Measurements from ENCODE around the gene SLC6A8. TPM values are rescaled to one million over a fixed set of nuclear protein-coding genes. Genes with fewer than 3 reads are reported as not detected.
"Not testable (repeated sequence)": the region's sequence is repeated elsewhere in the genome, so short reads cannot be mapped to it uniquely, and the experiment has no call there.

Gene SLC6A8
- total RNA-seq, 1 donor from 2014 or later: 7.9 TPM

GRCh38 chrX:153688911-153689590 is 1.3 kb downstream of the SLC6A8 start:
- Mint-ChIP-seq H3K36me3 (ENCODE audit: low read depth, unreplicated experiment) (no peaks in the 10 kb centered on the region), H3K27me3 (ENCODE audit: unreplicated experiment) (peaks cover 1% of the 10 kb centered on the region), H3K27ac (ENCODE audit: unreplicated experiment) (no peak overlapping the region), H3K4me1 (ENCODE audit: unreplicated experiment) (peaks cover 2% of the 10 kb centered on the region), H3K9me3 (ENCODE audit: unreplicated experiment) (no peaks in the 10 kb centered on the region), H3K4me3 (ENCODE audit: unreplicated experiment) (no peak overlapping the region)
- TF ChIP-seq, protein P1, sequence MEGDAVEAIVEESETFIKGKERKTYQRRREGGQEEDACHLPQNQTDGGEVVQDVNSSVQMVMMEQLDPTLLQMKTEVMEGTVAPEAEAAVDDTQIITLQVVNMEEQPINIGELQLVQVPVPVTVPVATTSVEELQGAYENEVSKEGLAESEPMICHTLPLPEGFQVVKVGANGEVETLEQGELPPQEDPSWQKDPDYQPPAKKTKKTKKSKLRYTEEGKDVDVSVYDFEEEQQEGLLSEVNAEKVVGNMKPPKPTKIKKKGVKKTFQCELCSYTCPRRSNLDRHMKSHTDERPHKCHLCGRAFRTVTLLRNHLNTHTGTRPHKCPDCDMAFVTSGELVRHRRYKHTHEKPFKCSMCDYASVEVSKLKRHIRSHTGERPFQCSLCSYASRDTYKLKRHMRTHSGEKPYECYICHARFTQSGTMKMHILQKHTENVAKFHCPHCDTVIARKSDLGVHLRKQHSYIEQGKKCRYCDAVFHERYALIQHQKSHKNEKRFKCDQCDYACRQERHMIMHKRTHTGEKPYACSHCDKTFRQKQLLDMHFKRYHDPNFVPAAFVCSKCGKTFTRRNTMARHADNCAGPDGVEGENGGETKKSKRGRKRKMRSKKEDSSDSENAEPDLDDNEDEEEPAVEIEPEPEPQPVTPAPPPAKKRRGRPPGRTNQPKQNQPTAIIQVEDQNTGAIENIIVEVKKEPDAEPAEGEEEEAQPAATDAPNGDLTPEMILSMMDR (IDR thresholded peaks at IDR 0.05; ENCODE audit: unreplicated experiment): no peak
- no peak for DNase-seq (ENCODE audit: low spot score)

- Mint-ChIP-seq H3K27ac (ENCODE audit: unreplicated experiment) (no peak overlapping the region), H3K4me3 (ENCODE audit: unreplicated experiment) (no peak overlapping the region), H3K4me1 (ENCODE audit: unreplicated experiment) (peaks cover 2% of the 10 kb centered on the region), H3K27me3 (ENCODE audit: unreplicated experiment) (peaks cover 1% of the 10 kb centered on the region), H3K9me3 (ENCODE audit: unreplicated experiment) (no peaks in the 10 kb centered on the region), H3K36me3 (ENCODE audit: low read depth, unreplicated experiment) (no peaks in the 10 kb centered on the region)
- TF ChIP-seq, protein P1 (IDR thresholded peaks at IDR 0.05; ENCODE audit: unreplicated experiment): no peak
- DNase-seq (ENCODE audit: low spot score): peak; percentile 41
Observed at GRCh38 chrX:153689654-153690465, 2.1 kb downstream of the SLC6A8 start.

GRCh38 chrX:153690466-153690865 is 2.7 kb downstream of the SLC6A8 start:
- peaks cover 2% of the 10 kb centered on the region for H3K4me1 Mint-ChIP-seq (ENCODE audit: unreplicated experiment)
- no peaks in the 10 kb centered on the region for H3K36me3 Mint-ChIP-seq (ENCODE audit: low read depth, unreplicated experiment)
- no peak overlapping the region for H3K27ac Mint-ChIP-seq (ENCODE audit: unreplicated experiment)
- no peak for DNase-seq (ENCODE audit: low spot score)
- H3K27me3 Mint-ChIP-seq (ENCODE audit: unreplicated experiment): peaks cover 1% of the 10 kb centered on the region
- TF ChIP-seq, protein P1 (IDR thresholded peaks at IDR 0.05; ENCODE audit: unreplicated experiment): no peak
- no peak overlapping the region for H3K4me3 Mint-ChIP-seq (ENCODE audit: unreplicated experiment)
- H3K9me3 Mint-ChIP-seq (ENCODE audit: unreplicated experiment): no peaks in the 10 kb centered on the region

DNA sequence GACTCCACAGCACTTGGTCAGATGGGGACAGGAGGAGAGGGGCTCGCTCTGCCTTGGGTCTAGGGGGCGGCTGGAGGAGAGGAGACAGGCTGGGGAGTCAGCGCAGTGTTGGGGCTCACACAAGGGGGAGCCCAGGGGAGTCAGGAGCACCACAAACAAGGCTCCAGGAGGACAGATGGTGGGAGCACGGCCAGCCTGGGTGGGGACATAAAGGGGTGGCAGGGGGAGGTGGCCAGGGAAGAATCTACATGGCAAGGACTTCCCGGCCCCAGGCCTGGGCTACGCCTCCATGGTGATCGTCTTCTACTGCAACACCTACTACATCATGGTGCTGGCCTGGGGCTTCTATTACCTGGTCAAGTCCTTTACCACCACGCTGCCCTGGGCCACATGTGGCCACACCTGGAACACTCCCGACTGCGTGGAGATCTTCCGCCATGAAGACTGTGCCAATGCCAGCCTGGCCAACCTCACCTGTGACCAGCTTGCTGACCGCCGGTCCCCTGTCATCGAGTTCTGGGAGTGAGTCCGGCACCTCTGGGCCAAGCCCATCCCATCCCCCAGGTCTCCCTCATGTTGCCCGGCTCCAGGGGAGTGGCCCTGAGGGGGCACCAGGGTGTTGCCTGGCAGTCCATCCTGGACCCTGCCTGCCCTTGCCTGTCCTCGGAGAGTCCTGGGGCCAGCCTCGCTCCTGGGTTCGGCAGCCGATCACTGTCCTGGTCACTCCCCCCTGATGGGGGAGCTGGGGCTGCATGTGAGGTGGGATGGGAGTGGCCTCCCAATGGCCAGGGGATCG is 3.5 kb downstream of the SLC6A8 start:
- H3K9me3 Mint-ChIP-seq (ENCODE audit: unreplicated experiment); DNase-seq (ENCODE audit: low spot score); H3K4me1 Mint-ChIP-seq (ENCODE audit: unreplicated experiment); H3K4me3 Mint-ChIP-seq (ENCODE audit: unreplicated experiment); H3K36me3 Mint-ChIP-seq (ENCODE audit: low read depth, unreplicated experiment); H3K27me3 Mint-ChIP-seq (ENCODE audit: unreplicated experiment); H3K27ac Mint-ChIP-seq (ENCODE audit: unreplicated experiment): not testable (repeated sequence)

DNA sequence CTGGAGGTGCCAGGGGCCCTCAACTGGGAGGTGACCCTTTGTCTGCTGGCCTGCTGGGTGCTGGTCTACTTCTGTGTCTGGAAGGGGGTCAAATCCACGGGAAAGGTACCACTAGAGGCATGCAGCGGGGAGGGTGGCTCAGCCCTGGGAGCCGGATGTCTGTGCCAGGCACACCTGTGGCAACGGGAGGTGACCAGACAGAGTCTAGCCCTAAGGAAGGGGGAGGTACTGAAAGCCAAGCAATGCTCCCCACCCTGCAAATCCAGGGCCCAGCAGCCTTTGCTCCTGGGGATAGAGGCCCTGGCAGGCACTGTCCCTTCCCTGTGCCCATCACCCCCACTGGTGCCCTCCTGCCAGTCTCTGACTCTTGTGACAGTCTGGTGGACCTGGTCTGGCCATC is 4.3 kb downstream of the SLC6A8 start:
- TF ChIP-seq, protein P1 (IDR thresholded peaks at IDR 0.05; ENCODE audit: unreplicated experiment): no peak
- Mint-ChIP-seq H3K4me3 (ENCODE audit: unreplicated experiment) (no peak overlapping the region), H3K36me3 (ENCODE audit: low read depth, unreplicated experiment) (peaks cover 1% of the 10 kb centered on the region), H3K27ac (ENCODE audit: unreplicated experiment) (no peak overlapping the region), H3K27me3 (ENCODE audit: unreplicated experiment) (no peaks in the 10 kb centered on the region), H3K9me3 (ENCODE audit: unreplicated experiment) (no peaks in the 10 kb centered on the region), H3K4me1 (ENCODE audit: unreplicated experiment) (no peaks in the 10 kb centered on the region)
- DNase-seq (ENCODE audit: low spot score): no peak

Measured in endothelial cell (in vitro differentiated cells).